Airway epithelial cell (primary cell): ENCODE results near the gene AAGAB. TPM values are rescaled to one million over a fixed set of nuclear protein-coding genes. Genes with fewer than 3 reads are reported as not detected.

Experiments
- total RNA-seq: library from RNA; depleted of rRNA; stranded (reverse); fragments of >200 nt; gene quantifications from 2 replicates; pipeline ENCODE4 v1.2.3, GENCODE V29; 2015

The AAGAB gene
- total RNA-seq: 33.6 and 39.2 TPM in 2 replicates

GRCh38 chr15:67254238-67255175 is at the start of gene AAGAB, which contains the start of gene IQCH:
Gene AAGAB (minus strand): TSS chr15:67254661. CDS start chr15:67254631, 30 bp downstream.
Gene IQCH (plus strand): TSS chr15:67254786. CDS start chr15:67254897, 111 bp downstream.

Other genes with a start within 250 kb of the AAGAB start
- 51.4 and 63.5 TPM in 2 replicates for gene SMAD3, start 189.1 kb downstream of the AAGAB start, total RNA-seq
- gene IQCH, start 125 bp upstream of the AAGAB start, total RNA-seq: 1.6 and 2.6 TPM in 2 replicates